HepG2 (cell line): ENCODE measurements around the gene TCEANC. TPM values are rescaled to one million over a fixed set of nuclear protein-coding genes. Genes with fewer than 3 reads are reported as not detected.

Source experiments
- ARNT ChIP-seq: fragments of 450-650 bp; IDR thresholded peaks from 2 replicates; pipeline ENCODE4 v1.6.1; 2017
- CENPX ChIP-seq: sonication (generic); formaldehyde crosslinking; IDR thresholded peaks from 2 replicates; pipeline ENCODE4 v1.9.0; 2021; ENCODE audit warnings: mild to moderate bottlenecking, missing genetic modification reagents, moderate library complexity
- DNMT3B ChIP-seq: conservative IDR thresholded peaks from 2 replicates; pipeline ENCODE4 v1.6.1; 2016; ENCODE audit warnings: missing biosample characterization, control low read depth
- ELF3 ChIP-seq: IDR thresholded peaks from 2 replicates; pipeline ENCODE4 v1.6.1; 2016; ENCODE audit warnings: missing genetic modification reagents, missing compliant biosample characterization
- ELF4 ChIP-seq: sonication (generic); formaldehyde crosslinking; IDR thresholded peaks from 2 replicates; pipeline ENCODE4 v1.5.0; 2020; ENCODE audit warnings: missing genetic modification reagents, mild to moderate bottlenecking, moderate library complexity, borderline replicate concordance
- HIC2 ChIP-seq: sonication (generic); formaldehyde crosslinking; IDR thresholded peaks from 2 replicates; pipeline ENCODE4 v1.9.0; 2022; ENCODE audit warnings: low read depth, missing genetic modification reagents
- HNRNPH1 ChIP-seq: fragments of 200-400 bp; formaldehyde crosslinking; optimal IDR thresholded peaks from 2 replicates; pipeline ENCODE3; 2017; ENCODE audit warnings: mild to moderate bottlenecking, low read depth, low read length
- MIER3 ChIP-seq: IDR thresholded peaks from 2 replicates; pipeline ENCODE4 v1.6.1; 2016; ENCODE audit warnings: missing compliant biosample characterization, borderline replicate concordance
- MIXL1 ChIP-seq: IDR thresholded peaks from 2 replicates; pipeline ENCODE4 v1.6.1; 2016
- TCF12 ChIP-seq, 2 experiments: fragments of 450-650 bp in 1 of 2; sonication (generic) in 1 of 2; formaldehyde crosslinking in 1 of 2; IDR thresholded peaks; 2 replicates each; pipeline versions ENCODE4 v1.6.1 to v1.8.0; 2017 to 2022; ENCODE audit warnings: antibody characterized with exemption in 1 of 2, mild to moderate bottlenecking in 1 of 2, missing genetic modification reagents in 1 of 2, moderate library complexity in 1 of 2
- THAP9 ChIP-seq: sonication (generic); formaldehyde crosslinking; IDR thresholded peaks from 2 replicates; pipeline ENCODE4; 2020; ENCODE audit warnings: missing genetic modification reagents, mild to moderate bottlenecking, borderline replicate concordance
- TIGD3 ChIP-seq: sonication (generic); formaldehyde crosslinking; IDR thresholded peaks from 2 replicates; pipeline ENCODE4 v1.5.1; 2020; ENCODE audit warnings: mild to moderate bottlenecking, missing genetic modification reagents, borderline replicate concordance
- ZBTB4 ChIP-seq: sonication (generic); formaldehyde crosslinking; IDR thresholded peaks from 2 replicates; pipeline ENCODE4 v1.4.0; 2020; ENCODE audit warnings: missing genetic modification reagents, mild to moderate bottlenecking, borderline replicate concordance
- ZBTB7A ChIP-seq: sonication (generic); formaldehyde crosslinking; IDR thresholded peaks from 2 replicates; pipeline ENCODE4 v1.8.0; 2022; ENCODE audit warnings: mild to moderate bottlenecking, missing genetic modification reagents
- ZNF276 ChIP-seq: sonication (generic); formaldehyde crosslinking; IDR thresholded peaks from 2 replicates; pipeline ENCODE4 v1.4.0; 2020; ENCODE audit warnings: mild to moderate bottlenecking, low read depth, missing genetic modification reagents
- ZSCAN20 ChIP-seq: sonication (generic); formaldehyde crosslinking; IDR thresholded peaks from 2 replicates; pipeline ENCODE4 v1.4.0; 2020; ENCODE audit warnings: missing genetic modification reagents, mild to moderate bottlenecking, borderline replicate concordance
- polyA plus RNA-seq, 8 experiments: library from polyadenylated mRNA; depleted of rRNA in 3 of 8; stranded (reverse) in 7 of 8; unstranded in 1 of 8; fragments of >200 nt; fragmentation: Illumina TruSeq in 4 of 8; extraction: Trizol in 4 of 8; gene quantifications; 2 replicates each; pipeline versions ENCODE4 v1.2.1 to v1.2.3, GENCODE V29; 2011 to 2016; ENCODE audit warnings: low read depth in 4 of 8, missing spikeins in 1 of 8, mixed read lengths in 1 of 8; ENCODE audit not compliant: insufficient read depth in 1 of 8
- total RNA-seq, 5 experiments: library from RNA; depleted of rRNA; stranded (reverse); fragments of >200 nt; fragmentation: Illumina TruSeq; extraction: Trizol; gene quantifications; 2 replicates each; pipeline ENCODE4 v1.2.3, GENCODE V29; 2016; ENCODE audit warnings: low read depth in 1 of 5

Gene TCEANC
- total and polyA plus RNA-seq, 2 of the 13 experiments (the other 11 are each of a cell fraction or from before 2014, with no cell fraction given) = 0.51 to 0.97 TPM

- TF ChIP-seq HIC2 (CRISPR knock-in tag) (no peak), CENPX (CRISPR knock-in tag) (no peak), MIXL1 (CRISPR knock-in tag) (no peak), ZBTB7A (CRISPR knock-in tag) (no peak), HNRNPH1 (no peak), ELF4 (no peak), ZSCAN20 (CRISPR knock-in tag) (no peak), ELF3 (CRISPR knock-in tag) (no peak; the same call in 1 of the 2 replicates), MIER3 (no peak; the same call in 1 of the 2 replicates), TCF12 (IDR thresholded peaks at IDR 0.05) (no peak), TCF12 (CRISPR knock-in tag; IDR thresholded peaks at IDR 0.05) (no peak), ZBTB4 (CRISPR knock-in tag) (no peak), TIGD3 (no peak), ARNT (no peak), THAP9 (CRISPR knock-in tag) (no peak; the same call in 1 of the 2 replicates), DNMT3B (no peak), ZNF276 (CRISPR knock-in tag) (no peak)
Observed at GRCh38 chrX:13652850-13653693, at the start of gene TCEANC (continued).
